NT2/D1 (cell line): ENCODE measurements around the gene ADD2.

Experiments
- DNase-seq: peaks from one replicate; pipeline ENCODE4 v3.0.0-alpha.2; 2011; ENCODE audit warnings: low read depth, low spot score
- H3K27me3 ChIP-seq: 2 replicates; pipeline ENCODE4 v1.6.0; 2011; ENCODE audit warnings: mild to moderate bottlenecking; ENCODE audit not compliant: insufficient read length, insufficient read depth
- H3K36me3 ChIP-seq: 2 replicates; pipeline ENCODE4 v1.6.1; 2011; ENCODE audit warnings: mild to moderate bottlenecking, low read length, mixed read lengths; ENCODE audit not compliant: insufficient read depth, insufficient read length
- H3K4me1 ChIP-seq: 2 replicates; pipeline ENCODE4 v1.5.1; 2011; ENCODE audit not compliant: insufficient read depth, insufficient read length
- H3K4me3 ChIP-seq: 2 replicates; pipeline ENCODE4 v1.5.1; 2011; ENCODE audit warnings: low read depth; ENCODE audit not compliant: insufficient read length
- H3K9ac ChIP-seq: 2 replicates; pipeline ENCODE4 v1.6.0; 2011; ENCODE audit warnings: low read depth; ENCODE audit not compliant: insufficient read length
- H3K9me3 ChIP-seq: 2 replicates; pipeline ENCODE4 v1.5.1; 2011; ENCODE audit warnings: mild to moderate bottlenecking, low read length; ENCODE audit not compliant: insufficient read depth
- SUZ12 ChIP-seq: IDR thresholded peaks from 2 replicates; pipeline ENCODE4 v1.6.1; 2011; ENCODE audit not compliant: insufficient read length, insufficient read depth; ENCODE audit errors: extremely low read depth
- YY1 ChIP-seq: IDR thresholded peaks from 2 replicates; pipeline ENCODE4 v1.6.1; 2011; ENCODE audit not compliant: insufficient read length, insufficient read depth
- ZNF274 ChIP-seq: IDR thresholded peaks from 2 replicates; pipeline ENCODE4 v1.6.1; 2011; ENCODE audit warnings: mild to moderate bottlenecking, low read depth, low read length

Gene ADD2

GRCh38 chr2:70715071-70715985, 52.7 kb downstream of the ADD2 start:
- peaks cover 6% of the 10 kb centered on the region for H3K36me3 ChIP-seq
- peaks cover 3% of the 10 kb centered on the region for H3K4me1 ChIP-seq
- DNase-seq: no peak

GRCh38 chr2:70714141-70714905, 53.7 kb downstream of the ADD2 start:
- Histone ChIP-seq H3K4me3 (no peak overlapping the region), H3K9ac (no peak overlapping the region), H3K27me3 (no peaks in the 10 kb centered on the region), H3K9me3 (no peaks in the 10 kb centered on the region), H3K36me3 (peaks cover 6% of the 10 kb centered on the region), H3K4me1 (peaks cover 3% of the 10 kb centered on the region)
- TF ChIP-seq YY1 (no peak), SUZ12 (no peak), ZNF274 (no peak)
- no peak for DNase-seq

More at GRCh38 chr2:70715071-70715985, 52.7 kb downstream of the ADD2 start:
- Histone ChIP-seq H3K4me3 (no peak overlapping the region), H3K9me3 (no peaks in the 10 kb centered on the region), H3K27me3 (no peaks in the 10 kb centered on the region), H3K9ac (no peak overlapping the region)
- TF ChIP-seq YY1 (no peak), ZNF274 (no peak), SUZ12 (no peak)

GRCh38 chr2:70712916-70713315, 55.1 kb downstream of the ADD2 start:
- TF ChIP-seq SUZ12 (no peak), YY1 (no peak), ZNF274 (no peak)
- H3K4me3 ChIP-seq: no peak overlapping the region
- DNase-seq: no peak
- H3K27me3 ChIP-seq: no peaks in the 10 kb centered on the region
- H3K36me3 ChIP-seq: peaks cover 7% of the 10 kb centered on the region
- H3K4me1 ChIP-seq: no peaks in the 10 kb centered on the region
- no peaks in the 10 kb centered on the region for H3K9me3 ChIP-seq
- no peak overlapping the region for H3K9ac ChIP-seq

- TF ChIP-seq ZNF274: no peak
- DNase-seq: no peak
- Histone ChIP-seq H3K36me3 (peaks cover 15% of the 10 kb centered on the region), H3K9me3 (no peaks in the 10 kb centered on the region), H3K4me3 (no peak overlapping the region), H3K9ac (no peak overlapping the region), H3K4me1 (no peaks in the 10 kb centered on the region), H3K27me3 (no peaks in the 10 kb centered on the region)
Observed at GRCh38 chr2:70711191-70711590, 56.8 kb downstream of the ADD2 start.

- H3K27me3 ChIP-seq: no peaks in the 10 kb centered on the region
- no peak for TF ChIP-seq YY1
- no peak for TF ChIP-seq ZNF274
- no peak for TF ChIP-seq SUZ12
- no peak overlapping the region for H3K4me3 ChIP-seq
Observed at GRCh38 chr2:70710038-70710690, 57.8 kb downstream of the ADD2 start.

GRCh38 chr2:70709275-70710037, 58.5 kb downstream of the ADD2 start:
- no peaks in the 10 kb centered on the region for H3K27me3 ChIP-seq
- DNase-seq: no peak
- no peak overlapping the region for H3K9ac ChIP-seq
- no peaks in the 10 kb centered on the region for H3K4me1 ChIP-seq
- no peaks in the 10 kb centered on the region for H3K9me3 ChIP-seq
- TF ChIP-seq ZNF274: no peak
- TF ChIP-seq SUZ12: no peak
- no peak for TF ChIP-seq YY1
- H3K36me3 ChIP-seq: peaks cover 26% of the 10 kb centered on the region
- H3K4me3 ChIP-seq: no peak overlapping the region

More at GRCh38 chr2:70710038-70710690, 57.8 kb downstream of the ADD2 start:
- no peak overlapping the region for H3K9ac ChIP-seq
- no peaks in the 10 kb centered on the region for H3K9me3 ChIP-seq
- peak; percentile 69 for DNase-seq
- peaks cover 22% of the 10 kb centered on the region for H3K36me3 ChIP-seq
- H3K4me1 ChIP-seq: no peaks in the 10 kb centered on the region
